CD14-positive monocyte (primary cell): ENCODE results near the gene N4BP2. TPM values are rescaled to one million over a fixed set of nuclear protein-coding genes. Genes with fewer than 3 reads are reported as not detected.

ENCODE experiments used
- DNase-seq, 3 donors: peaks; one replicate each; pipeline ENCODE4 v3.0.0-alpha.2; 2011 to 2022
- H2AFZ ChIP-seq: 2 replicates; pipeline ENCODE4 v1.6.0; 2012; ENCODE audit warnings: mild to moderate bottlenecking, low read depth, low read length, inconsistent platforms; ENCODE audit not compliant: insufficient read depth, poor library complexity, severe bottlenecking
- H3K27ac ChIP-seq, 2 donors: 1 replicate in 1 of 2; 2 replicates in 1 of 2; pipeline ENCODE4 v1.5.1; 2012 to 2013; ENCODE audit warnings: low read length in 2 of 2, control low read depth in 1 of 2, inconsistent platforms in 1 of 2, low read depth in 1 of 2, mild to moderate bottlenecking in 1 of 2
- H3K27me3 ChIP-seq, 2 donors: one replicate each; pipeline versions ENCODE4 v1.6.0 to v1.6.1; 2011 to 2013; ENCODE audit warnings: low read length in 2 of 2; ENCODE audit not compliant: control insufficient read depth in 2 of 2, insufficient read depth in 2 of 2
- H3K36me3 ChIP-seq, 2 donors: replicated peaks in 1 of 2; 1 replicate in 1 of 2; 2 replicates in 1 of 2; pipeline versions ENCODE4 v1.5.1 to v1.6.1; 2012 to 2013; ENCODE audit warnings: low read length in 2 of 2, control low read depth in 1 of 2, inconsistent platforms in 1 of 2, mild to moderate bottlenecking in 1 of 2; ENCODE audit not compliant: insufficient read depth in 2 of 2, control insufficient read depth in 1 of 2
- H3K4me1 ChIP-seq, 2 donors: 1 replicate in 1 of 2; 2 replicates in 1 of 2; pipeline versions ENCODE4 v1.5.1 to v1.6.1; 2012 to 2013; ENCODE audit warnings: low read length in 2 of 2, control low read depth in 1 of 2, inconsistent platforms in 1 of 2, mild to moderate bottlenecking in 1 of 2, moderate library complexity in 1 of 2; ENCODE audit not compliant: insufficient read depth in 2 of 2, control insufficient read depth in 1 of 2
- H3K4me2 ChIP-seq: replicated peaks from 2 replicates; pipeline ENCODE3; 2012; ENCODE audit warnings: low read length, moderate library complexity, mild to moderate bottlenecking; ENCODE audit not compliant: poor library complexity, severe bottlenecking; ENCODE audit errors: extremely low read depth
- H3K4me3 ChIP-seq, 3 experiments: fragments of 200-600 bp in 1 of 3; sonication (generic) in 1 of 3; replicated peaks in 1 of 3; 1 replicate in 2 of 3; 2 replicates in 1 of 3; pipeline ENCODE4 v1.5.1; 2011 to 2013; ENCODE audit warnings: low read length in 3 of 3, mild to moderate bottlenecking in 3 of 3, control low read depth in 2 of 3, low read depth in 2 of 3, inconsistent platforms in 1 of 3, moderate library complexity in 1 of 3
- H3K79me2 ChIP-seq: 2 replicates; pipeline ENCODE4 v1.6.0; 2012; ENCODE audit warnings: mild to moderate bottlenecking, control low read depth, inconsistent platforms, low read length, moderate library complexity; ENCODE audit not compliant: insufficient read depth
- H3K9ac ChIP-seq: 2 replicates; pipeline ENCODE4 v1.6.0; 2017; ENCODE audit warnings: low read length, mild to moderate bottlenecking; ENCODE audit not compliant: insufficient read depth, poor library complexity, severe bottlenecking
- H3K9me3 ChIP-seq, 2 donors: replicated peaks in 1 of 2; 1 replicate in 1 of 2; 2 replicates in 1 of 2; pipeline versions ENCODE4 v1.5.1 to v1.6.1; 2012 to 2013; ENCODE audit warnings: low read length in 2 of 2, control low read depth in 1 of 2; ENCODE audit not compliant: control insufficient read depth in 1 of 2, insufficient read depth in 1 of 2
- H4K20me1 ChIP-seq: 2 replicates; pipeline ENCODE4 v1.6.0; 2012; ENCODE audit warnings: mild to moderate bottlenecking, low read length, control low read depth, moderate library complexity; ENCODE audit not compliant: insufficient read depth
- H3K27ac Mint-ChIP-seq, 7 donors: one replicate each; pipeline ENCODE4 v1.8.0; 2020; ENCODE audit warnings: mild to moderate bottlenecking in 7 of 7, mixed read lengths in 7 of 7, moderate library complexity in 6 of 7, inconsistent platforms in 2 of 7
- H3K27me3 Mint-ChIP-seq, 3 donors: one replicate each; pipeline ENCODE4 v1.8.0; 2021 to 2022; ENCODE audit warnings: low read depth in 3 of 3, mild to moderate bottlenecking in 3 of 3, mixed read lengths in 3 of 3, moderate library complexity in 3 of 3, inconsistent platforms in 1 of 3
- H3K36me3 Mint-ChIP-seq, 2 donors: one replicate each; pipeline ENCODE4 v1.8.0; 2020; ENCODE audit warnings: mixed read lengths in 2 of 2, inconsistent platforms in 1 of 2, mild to moderate bottlenecking in 1 of 2
- H3K4me1 Mint-ChIP-seq: one replicate; pipeline ENCODE4 v1.8.0; 2020; ENCODE audit warnings: mild to moderate bottlenecking, mixed read lengths
- H3K4me3 Mint-ChIP-seq, 2 donors: one replicate each; pipeline ENCODE4 v1.8.0; 2020; ENCODE audit warnings: mild to moderate bottlenecking in 2 of 2, mixed read lengths in 2 of 2, moderate library complexity in 1 of 2
- H3K9me3 Mint-ChIP-seq, 7 donors: one replicate each; pipeline ENCODE4 v1.8.0; 2020 to 2022; ENCODE audit warnings: mixed read lengths in 7 of 7, mild to moderate bottlenecking in 6 of 7, moderate library complexity in 6 of 7, inconsistent platforms in 2 of 7
- WGBS: methylation state at CpG from one replicate; pipeline ENCODE4 v1.1.5; 2013; ENCODE audit warnings: missing lambda C conversion rate; ENCODE audit not compliant: insufficient coverage; 5-methylcytosine and 5-hydroxymethylcytosine counted together
- intact Hi-C, 2 donors: fragments of 100-400 bp; cut with micrococcal nuclease; formaldehyde crosslinking; loops; one replicate each; pipeline versions ENCODE4 v1.15.0 to v1.15.1; 2023
- polyA plus RNA-seq, 3 donors: library from polyadenylated mRNA; depleted of rRNA in 1 of 3; unstranded in 2 of 3; stranded (reverse) in 1 of 3; fragments of 300-500 nt in 2 of 3; fragments of >200 nt in 1 of 3; fragmentation: Illumina TruSeq in 2 of 3; gene quantifications; 1 replicate in 2 of 3; 2 replicates in 1 of 3; pipeline ENCODE4 v1.2.3, GENCODE V29; 2012 to 2021
- TF ChIP-seq, protein P1 (sequence below): fragments of 200-600 bp; IDR thresholded peaks from one replicate; pipeline ENCODE4 v1.8.0; 2022; ENCODE audit warnings: antibody characterized with exemption, mild to moderate bottlenecking

N4BP2 gene
- polyA plus RNA-seq, 3 donors: 3.1 to 8.3 (median 4.8) TPM

DNA sequence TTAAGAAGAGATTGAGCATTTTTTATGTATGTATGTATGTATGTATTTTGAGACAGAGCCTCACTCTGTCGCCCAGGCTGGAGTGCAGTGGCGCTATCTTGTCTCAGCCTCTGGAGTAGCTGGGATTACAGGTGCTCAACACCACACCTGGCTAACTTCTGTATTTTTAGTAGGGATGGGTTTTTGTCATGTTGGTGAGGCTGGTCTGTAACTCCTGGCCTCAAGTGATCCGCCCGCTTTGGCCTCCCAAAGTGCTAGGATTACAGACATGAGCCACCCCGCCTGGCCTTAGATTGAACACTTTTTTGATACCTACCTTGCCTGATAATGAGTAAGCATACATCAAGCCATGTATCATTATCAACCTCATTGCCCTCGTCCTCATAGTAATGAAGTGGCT lies 2.7 kb downstream of the N4BP2 start:
- H3K9ac ChIP-seq: no peak overlapping the region
- no peaks in the 10 kb centered on the region for H3K9me3 Mint-ChIP-seq
- H3K27ac Mint-ChIP-seq: no peak overlapping the region
- TF ChIP-seq, protein P1, sequence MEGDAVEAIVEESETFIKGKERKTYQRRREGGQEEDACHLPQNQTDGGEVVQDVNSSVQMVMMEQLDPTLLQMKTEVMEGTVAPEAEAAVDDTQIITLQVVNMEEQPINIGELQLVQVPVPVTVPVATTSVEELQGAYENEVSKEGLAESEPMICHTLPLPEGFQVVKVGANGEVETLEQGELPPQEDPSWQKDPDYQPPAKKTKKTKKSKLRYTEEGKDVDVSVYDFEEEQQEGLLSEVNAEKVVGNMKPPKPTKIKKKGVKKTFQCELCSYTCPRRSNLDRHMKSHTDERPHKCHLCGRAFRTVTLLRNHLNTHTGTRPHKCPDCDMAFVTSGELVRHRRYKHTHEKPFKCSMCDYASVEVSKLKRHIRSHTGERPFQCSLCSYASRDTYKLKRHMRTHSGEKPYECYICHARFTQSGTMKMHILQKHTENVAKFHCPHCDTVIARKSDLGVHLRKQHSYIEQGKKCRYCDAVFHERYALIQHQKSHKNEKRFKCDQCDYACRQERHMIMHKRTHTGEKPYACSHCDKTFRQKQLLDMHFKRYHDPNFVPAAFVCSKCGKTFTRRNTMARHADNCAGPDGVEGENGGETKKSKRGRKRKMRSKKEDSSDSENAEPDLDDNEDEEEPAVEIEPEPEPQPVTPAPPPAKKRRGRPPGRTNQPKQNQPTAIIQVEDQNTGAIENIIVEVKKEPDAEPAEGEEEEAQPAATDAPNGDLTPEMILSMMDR: no peak
- H4K20me1 ChIP-seq: no peaks in the 10 kb centered on the region
- 100% methylated on average over 2 of the region's 6 CpGs for WGBS
- H3K4me1 ChIP-seq: peaks cover 17 to 31% of the 10 kb centered on the region in 2 donors
- H3K4me1 Mint-ChIP-seq: peaks cover 27% of the 10 kb centered on the region
- no peak overlapping the region for H3K4me3 ChIP-seq
- H3K36me3 Mint-ChIP-seq: peaks cover 12 to 21% of the 10 kb centered on the region in 2 donors
- no peaks in the 10 kb centered on the region for H3K9me3 ChIP-seq
- peaks cover 0 to 7% of the 10 kb centered on the region in 2 donors for H3K36me3 ChIP-seq
- H3K79me2 ChIP-seq: peaks cover 58% of the 10 kb centered on the region
- intact Hi-C loops: loop anchor here (5.0 to 10.0 kb wide), 6 partner anchors 63 to 665 kb away; partner anchors contain the start of genes RBM47 (in 1 of the 2) and UBE2K (in 1 of the 2)
- H3K27me3 ChIP-seq: no peaks in the 10 kb centered on the region
- no peak overlapping the region for H3K4me3 Mint-ChIP-seq
- no peak for DNase-seq
- peaks cover 0 to 3% (median 0%) of the 10 kb centered on the region in 3 donors for H3K27me3 Mint-ChIP-seq
- H2AFZ ChIP-seq: no peak overlapping the region
- no peak overlapping the region for H3K4me2 ChIP-seq
- H3K27ac ChIP-seq: no peak overlapping the region

DNA sequence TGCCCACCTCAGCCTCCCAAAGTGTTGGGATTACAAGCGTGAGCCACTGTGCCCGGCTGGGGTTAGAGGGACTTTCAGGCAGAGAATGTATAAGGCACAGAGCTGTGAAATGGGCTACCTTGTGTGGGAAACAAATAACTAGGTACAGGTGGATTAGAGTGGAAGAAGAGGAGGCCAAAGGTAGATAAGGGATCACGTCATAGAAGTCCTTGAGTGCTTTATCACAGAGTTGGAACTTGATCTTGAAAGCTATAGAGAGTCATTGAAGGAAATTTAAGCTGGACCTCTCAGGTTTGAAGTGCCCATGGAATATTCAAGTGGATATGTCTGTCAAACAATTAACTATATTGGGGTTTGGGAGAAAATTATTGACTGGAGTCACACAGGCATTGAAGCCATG lies 8.4 kb downstream of the N4BP2 start:
- Mint-ChIP-seq H3K27ac (peak overlapping the region in 1 of 7 donors; percentile 23), H3K9me3 (no peaks in the 10 kb centered on the region), H3K4me1 (peaks cover 32% of the 10 kb centered on the region), H3K4me3 (no peak overlapping the region), H3K27me3 (no peaks in the 10 kb centered on the region), H3K36me3 (peaks cover 13 to 30% of the 10 kb centered on the region in 2 donors)
- Histone ChIP-seq H3K79me2 (peaks cover 70% of the 10 kb centered on the region), H3K9ac (no peak overlapping the region), H3K4me2 (no peak overlapping the region), H3K4me1 (peaks cover 6 to 21% of the 10 kb centered on the region in 2 donors), H3K4me3 (no peak overlapping the region), H3K27ac (no peak overlapping the region), H3K36me3 (peaks cover 0 to 7% of the 10 kb centered on the region in 2 donors), H2AFZ (no peak overlapping the region), H4K20me1 (no peaks in the 10 kb centered on the region), H3K27me3 (no peaks in the 10 kb centered on the region), H3K9me3 (no peaks in the 10 kb centered on the region)
- TF ChIP-seq, protein P1: no peak
- WGBS: 100% methylated on average over 1 of the region's 3 CpGs
- intact Hi-C loops: no loop called here
- no peak for DNase-seq
